A673 (cell line): ENCODE data around the gene ABCA4.

Experiments
- CTCF ChIP-seq: fragments of 300-800, 200-600 bp; sonication (generic); conservative IDR thresholded peaks from 2 replicates; pipeline ENCODE4 v1.5.1; 2017; ENCODE audit warnings: low read depth, mild to moderate bottlenecking, antibody characterized with exemption, low read length, moderate library complexity, mixed read lengths
- EZH2 ChIP-seq: fragments of 200-600 bp; sonication (generic); IDR thresholded peaks from 2 replicates; pipeline ENCODE4 v1.6.1; 2017; ENCODE audit warnings: borderline replicate concordance, low read depth, mild to moderate bottlenecking, mixed read lengths, antibody characterized with exemption, low read length; ENCODE audit not compliant: poor library complexity, severe bottlenecking

GRCh38 chr1:94132111-94132510 is 11.2 kb upstream of the ABCA4 start:
- TF ChIP-seq CTCF (no peak), EZH2 (no peak)
